Upper lobe of left lung (tissue), 6 donors: ENCODE data around the gene ST6GALNAC1. TPM values are rescaled to one million over a fixed set of nuclear protein-coding genes. Genes with fewer than 3 reads are reported as not detected.

ENCODE experiments used
- ATAC-seq, 2 donors: fragments of 200-7000 bp; cut with Tn5 transposase; one replicate each; pipeline ENCODE4 v1.9.1; 2022; ENCODE audit warnings: mild to moderate bottlenecking in 2 of 2, moderate library complexity in 2 of 2; ENCODE audit not compliant: low FRiP score in 2 of 2
- DNase-seq, 2 donors: peaks; one replicate each; pipeline ENCODE4 v3.0.0-alpha.2; 2019 to 2020
- H3K27ac ChIP-seq, 4 donors: fragments of 200-600 bp; sonication (generic); one replicate each; pipeline ENCODE4 v1.5.1; 2016 to 2019
- H3K27me3 ChIP-seq, 4 donors: fragments of 200-600 bp; sonication (generic); one replicate each; pipeline ENCODE4 v1.5.1; 2017 to 2019
- H3K36me3 ChIP-seq, 4 donors: fragments of 200-600 bp; sonication (generic); one replicate each; pipeline ENCODE4 v1.5.1; 2016 to 2019
- H3K4me1 ChIP-seq, 4 donors: fragments of 200-600 bp; sonication (generic); one replicate each; pipeline ENCODE4 v1.5.1; 2018 to 2019
- H3K4me3 ChIP-seq, 4 donors: fragments of 200-600 bp; sonication (generic); one replicate each; pipeline ENCODE4 v1.5.1; 2017 to 2019; ENCODE audit warnings: mild to moderate bottlenecking in 2 of 4, moderate library complexity in 1 of 4
- H3K9me3 ChIP-seq, 4 donors: fragments of 200-600 bp; sonication (generic); one replicate each; pipeline ENCODE4 v1.5.1; 2018 to 2019
- CTCF ChIP-seq, 6 experiments: fragments of 450-650 bp in 4 of 6; fragments of 200-600 bp in 2 of 6; sonication (generic) in 2 of 6; IDR thresholded peaks; one replicate each; pipeline ENCODE4 v1.5.1; 2016 to 2019; ENCODE audit warnings: antibody characterized with exemption in 6 of 6
- EP300 ChIP-seq, 4 donors: sonication (generic); formaldehyde crosslinking; IDR thresholded peaks; one replicate each; pipeline ENCODE4 v1.5.1; 2017; ENCODE audit warnings: antibody characterized with exemption in 4 of 4, control low read depth in 2 of 4
- POLR2A ChIP-seq, 4 donors: fragments of 450-650 bp; IDR thresholded peaks; one replicate each; pipeline ENCODE4 v1.5.1; 2016 to 2017; ENCODE audit warnings: antibody characterized with exemption in 4 of 4, mild to moderate bottlenecking in 2 of 4
- POLR2AphosphoS5 ChIP-seq, 2 donors: sonication (generic); formaldehyde crosslinking; IDR thresholded peaks; one replicate each; pipeline ENCODE4 v1.5.1; 2017; ENCODE audit warnings: antibody characterized with exemption in 2 of 2
- WGBS, 2 donors: methylation state at CpG; one replicate each; pipeline ENCODE4 v1.1.5; 2017 to 2018; 5-methylcytosine and 5-hydroxymethylcytosine counted together
- total RNA-seq, 6 donors: library from RNA; depleted of rRNA in 4 of 6; stranded (reverse); fragments of >200 nt in 4 of 6; gene quantifications; one replicate each; pipeline versions ENCODE4 v1.1.0 to v1.2.1, GENCODE V29; 2016 to 2021
- donor health status: DM: no; HTN: no; CAD: no; lungs with moderate emphysema.
- donor health status: DM: no; HTN: yes; CAD: no; lungs with severe emphysema.

ST6GALNAC1 gene
- total RNA-seq, 6 donors from 2014 or later: 8.3 to 20.4 (median 19.1) TPM

- ATAC-seq: no peak
- WGBS, 2 donors: 88% methylated on average over 8 of the region's 8 CpGs
- H3K27ac ChIP-seq: no peak overlapping the region
Observed at GRCh38 chr17:76657505-76658241, 14.1 kb upstream of the ST6GALNAC1 start.

DNA sequence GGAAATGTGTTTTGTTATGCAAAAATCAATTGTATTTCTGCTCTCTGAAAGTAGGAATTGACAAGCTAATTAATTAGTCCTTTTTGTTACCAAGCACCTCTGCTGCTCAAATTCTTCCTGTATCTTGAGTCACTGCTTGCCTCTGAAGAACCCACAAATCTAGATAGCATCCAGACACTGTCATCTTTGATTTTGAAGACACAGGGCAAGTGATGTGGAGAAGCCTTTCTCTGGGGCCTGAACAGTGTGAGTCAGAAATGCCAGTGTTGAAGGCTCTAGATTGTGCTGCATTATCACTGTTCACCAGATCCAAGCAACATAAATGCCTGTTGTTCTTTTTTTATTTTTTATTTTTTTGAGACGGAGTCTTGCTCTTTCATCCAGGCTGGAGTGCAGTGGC, 10.9 kb upstream of the ST6GALNAC1 start:
- 91 to 93% methylated on average over 1 of the region's 1 CpG for WGBS, 2 donors
- no peak for TF ChIP-seq POLR2A (IDR thresholded peaks at IDR 0.05)
- TF ChIP-seq POLR2AphosphoS5 (IDR thresholded peaks at IDR 0.05): no peak
- no peak for TF ChIP-seq EP300 (IDR thresholded peaks at IDR 0.05)
- no peak for TF ChIP-seq CTCF (IDR thresholded peaks at IDR 0.05)
- H3K4me1 ChIP-seq: no peaks in the 10 kb centered on the region
- DNase-seq (no peak), ATAC-seq (no peak)
- no peak overlapping the region for H3K27ac ChIP-seq
- H3K36me3 ChIP-seq: no peaks in the 10 kb centered on the region
- H3K27me3 ChIP-seq: no peaks in the 10 kb centered on the region
- H3K4me3 ChIP-seq: no peak overlapping the region
- no peaks in the 10 kb centered on the region for H3K9me3 ChIP-seq

More at GRCh38 chr17:76657505-76658241, 14.1 kb upstream of the ST6GALNAC1 start:
- TF ChIP-seq CTCF (IDR thresholded peaks at IDR 0.05): no peak
- no peak for TF ChIP-seq POLR2AphosphoS5 (IDR thresholded peaks at IDR 0.05)
- no peak for TF ChIP-seq EP300 (IDR thresholded peaks at IDR 0.05)
- no peak for TF ChIP-seq POLR2A (IDR thresholded peaks at IDR 0.05)
- H3K36me3 ChIP-seq: no peaks in the 10 kb centered on the region
- no peak overlapping the region for H3K4me3 ChIP-seq
- H3K9me3 ChIP-seq: no peaks in the 10 kb centered on the region
- peaks cover 0 to 13% (median 9%) of the 10 kb centered on the region in 4 donors for H3K4me1 ChIP-seq
- no peak for DNase-seq
- H3K27me3 ChIP-seq: no peaks in the 10 kb centered on the region

GRCh38 chr17:76650504-76650903, 6.9 kb upstream of the ST6GALNAC1 start:
- Histone ChIP-seq H3K27me3 (no peaks in the 10 kb centered on the region), H3K27ac (no peak overlapping the region), H3K4me3 (no peak overlapping the region), H3K36me3 (no peaks in the 10 kb centered on the region), H3K4me1 (no peaks in the 10 kb centered on the region), H3K9me3 (no peaks in the 10 kb centered on the region)
- DNase-seq: no peak
- WGBS, 2 donors: 92 to 93% methylated on average over 5 of the region's 5 CpGs
- TF ChIP-seq POLR2AphosphoS5 (IDR thresholded peaks at IDR 0.05) (no peak), CTCF (IDR thresholded peaks at IDR 0.05) (no peak), EP300 (IDR thresholded peaks at IDR 0.05) (no peak), POLR2A (IDR thresholded peaks at IDR 0.05) (no peak)
- ATAC-seq: no peak

DNA sequence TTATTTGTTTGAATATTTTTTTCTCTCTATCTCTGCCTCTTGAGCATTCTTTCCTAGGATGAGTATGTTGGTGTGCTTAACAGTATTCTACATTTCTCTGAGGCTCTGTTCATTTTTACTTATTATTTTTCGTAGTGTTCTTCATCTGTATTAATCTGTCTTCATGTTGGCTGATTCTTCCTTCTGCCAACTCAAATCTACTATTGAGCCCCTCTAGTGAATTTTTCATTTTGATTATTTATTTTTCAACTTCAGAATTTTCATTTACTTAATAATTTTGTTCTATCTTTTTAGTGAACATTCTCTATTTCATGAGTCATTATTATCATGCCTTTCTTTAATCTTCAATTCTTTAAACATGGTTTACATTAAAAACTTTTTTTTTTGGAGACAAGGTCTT, 3.2 kb upstream of the ST6GALNAC1 start:
- no peaks in the 10 kb centered on the region for H3K27me3 ChIP-seq
- H3K4me3 ChIP-seq: no peak overlapping the region
- H3K4me1 ChIP-seq: peaks cover 0 to 19% (median 10%) of the 10 kb centered on the region in 4 donors
- H3K9me3 ChIP-seq: no peaks in the 10 kb centered on the region
- DNase-seq: no peak
- H3K36me3 ChIP-seq: no peaks in the 10 kb centered on the region
- 91 to 92% methylated on average over 1 of the region's 1 CpG for WGBS, 2 donors
- ATAC-seq: no peak
- no peak overlapping the region for H3K27ac ChIP-seq
- no peak for TF ChIP-seq CTCF (IDR thresholded peaks at IDR 0.05)
- TF ChIP-seq EP300 (IDR thresholded peaks at IDR 0.05): no peak
- no peak for TF ChIP-seq POLR2A (IDR thresholded peaks at IDR 0.05)
- no peak for TF ChIP-seq POLR2AphosphoS5 (IDR thresholded peaks at IDR 0.05)

GRCh38 chr17:76645481-76645880, 1.9 kb upstream of the ST6GALNAC1 start:
- 55 to 79% methylated on average over 4 to 5 of the region's 5 CpGs for WGBS, 2 donors
- no peak for ATAC-seq
- no peaks in the 10 kb centered on the region for H3K27me3 ChIP-seq
- H3K4me3 ChIP-seq: no peak overlapping the region
- H3K4me1 ChIP-seq: peaks cover 0 to 28% (median 14%) of the 10 kb centered on the region in 4 donors
- no peaks in the 10 kb centered on the region for H3K9me3 ChIP-seq
- peak in 1 of 2 donors; percentile 43 for DNase-seq
- H3K27ac ChIP-seq: peak overlapping the region in 2 of 4 donors; percentile 45 to 52
- no peaks in the 10 kb centered on the region for H3K36me3 ChIP-seq
- TF ChIP-seq EP300 (IDR thresholded peaks at IDR 0.05): no peak
- no peak for TF ChIP-seq POLR2AphosphoS5 (IDR thresholded peaks at IDR 0.05)
- TF ChIP-seq POLR2A (IDR thresholded peaks at IDR 0.05): peak in 1 of 4 donors; percentile 15
- TF ChIP-seq CTCF (IDR thresholded peaks at IDR 0.05): no peak
